Stomach (tissue), 9 donors: ENCODE data around the gene CDRT4. TPM values are rescaled to one million over a fixed set of nuclear protein-coding genes. Genes with fewer than 3 reads are reported as not detected.
A peak's percentile ranks its signal among the peaks of the same experiment; 100 is the strongest.

Experiments used
- DNase-seq, 2 donors: peaks; one replicate each; pipeline versions ENCODE4 v3.0.0 to v3.0.0-alpha.2; 2013 to 2019
- H3K27ac ChIP-seq, 5 donors: fragments of 200-600 bp in 4 of 5; sonication (generic) in 4 of 5; one replicate each; pipeline ENCODE4 v1.5.1; 2013 to 2019; ENCODE audit warnings: mild to moderate bottlenecking in 1 of 5, moderate library complexity in 1 of 5
- H3K27me3 ChIP-seq, 3 donors: fragments of 200-600 bp; sonication (generic); one replicate each; pipeline ENCODE4 v1.5.1; 2017 to 2019; ENCODE audit warnings: mixed run types in 1 of 3
- H3K36me3 ChIP-seq, 4 donors: fragments of 200-600 bp; sonication (generic); 1 replicate in 3 of 4; 2 replicates in 1 of 4; pipeline ENCODE4 v1.5.1; 2016 to 2019
- H3K4me1 ChIP-seq, 4 donors: fragments of 200-600 bp; sonication (generic); one replicate each; pipeline ENCODE4 v1.5.1; 2016 to 2019
- H3K4me3 ChIP-seq, 4 donors: fragments of 200-600 bp; sonication (generic) in 3 of 4; one replicate each; pipeline ENCODE4 v1.5.1; 2016 to 2019; ENCODE audit warnings: mild to moderate bottlenecking in 1 of 4
- H3K9me3 ChIP-seq, 4 donors: fragments of 200-600 bp; sonication (generic); one replicate each; pipeline ENCODE4 v1.5.1; 2016 to 2019
- EP300 ChIP-seq: sonication (generic); formaldehyde crosslinking; IDR thresholded peaks from one replicate; pipeline ENCODE4 v1.6.1; 2017; ENCODE audit warnings: antibody characterized with exemption
- POLR2A ChIP-seq, 4 donors: fragments of 450-650 bp; IDR thresholded peaks; one replicate each; pipeline ENCODE4 v1.6.1; 2016; ENCODE audit warnings: antibody characterized with exemption in 4 of 4, control low read depth in 2 of 4, mild to moderate bottlenecking in 1 of 4, moderate library complexity in 1 of 4
- POLR2AphosphoS5 ChIP-seq, 3 donors: sonication (generic); formaldehyde crosslinking; IDR thresholded peaks; one replicate each; pipeline ENCODE4 v1.6.1; 2016; ENCODE audit warnings: antibody characterized with exemption in 3 of 3
- WGBS, 5 donors: extraction: QIAGEN DNeasy Blood & Tissue Kit in 3 of 5; methylation state at CpG; one replicate each; pipeline versions ENCODE4 v1.1.5 to v1.1.7; 2013 to 2018; 5-methylcytosine and 5-hydroxymethylcytosine counted together
- intact Hi-C: fragments of 100-400 bp; cut with DNase I; formaldehyde crosslinking; loops from one replicate; pipeline ENCODE4 v1.15.1; 2023; ENCODE audit warnings: low total_unique reads
- polyA plus RNA-seq, 3 donors: library from polyadenylated mRNA; stranded (reverse); fragments of 200-250 nt; gene quantifications; one replicate each; pipeline ENCODE4 v1.2.3, GENCODE V29; 2013
- total RNA-seq, 5 donors: library from RNA; depleted of rRNA; stranded (reverse); fragments of >200 nt; gene quantifications; one replicate each; pipeline versions ENCODE4 v1.1.0 to v1.2.3, GENCODE V29; 2014 to 2016
- TF ChIP-seq, protein P1 (sequence below), 7 experiments: fragments of 450-650 bp in 4 of 7; fragments of 200-600 bp in 3 of 7; sonication (generic) in 3 of 7; IDR thresholded peaks; one replicate each; pipeline ENCODE4 v1.5.1; 2016 to 2019; ENCODE audit warnings: antibody characterized with exemption in 7 of 7, control low read depth in 2 of 7, mild to moderate bottlenecking in 1 of 7
- donor health status: healthy with polysubstance abuse.
- donor health status: Bipolar disorder and iron deficiency.
- donor health status: healthy.

The CDRT4 gene
- total and polyA plus RNA-seq, 8 donors: 1.5 to 12.8 (median 4.7) TPM; not detected in 2

DNA sequence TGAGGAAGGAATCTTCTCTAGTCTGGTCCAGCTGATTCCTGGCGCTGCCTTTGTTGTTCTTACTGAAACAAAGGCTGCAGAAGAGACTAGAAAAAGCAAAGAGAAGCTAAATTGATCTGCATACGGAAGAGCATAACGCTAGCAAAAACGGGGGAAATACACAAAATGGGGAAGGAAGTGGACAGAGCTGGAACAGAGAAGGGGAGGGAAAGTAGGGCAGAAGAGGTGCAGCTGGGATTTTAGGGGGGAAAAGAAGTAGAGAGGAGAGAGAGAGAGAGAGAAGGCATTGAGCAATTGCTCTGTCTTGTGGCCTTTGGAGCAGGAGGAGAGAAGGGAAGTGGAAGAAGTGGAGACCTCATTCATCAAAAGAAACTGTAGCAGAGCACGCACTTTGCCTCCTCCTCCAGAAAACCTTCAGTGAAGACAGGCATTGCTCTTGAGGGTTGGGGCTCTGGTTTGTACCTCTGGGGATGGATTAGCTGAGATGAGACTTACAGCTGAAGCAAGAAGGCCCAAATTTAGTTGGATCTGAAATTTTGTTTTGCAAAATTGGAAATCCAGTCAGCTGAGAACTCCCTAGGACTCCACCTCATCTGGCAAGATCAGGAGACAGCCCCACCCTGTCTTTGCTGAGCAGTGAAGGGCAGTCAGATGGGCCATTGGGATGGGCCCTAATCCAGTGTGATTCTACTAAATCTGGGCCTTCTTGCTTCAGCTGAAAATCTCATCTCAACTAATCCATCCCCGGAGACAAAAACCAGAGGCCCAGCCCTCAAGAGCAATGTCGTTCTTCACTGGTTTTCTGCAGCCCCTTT is 55.8 kb downstream of the CDRT4 start:
- intact Hi-C loops: no loop called here
- no peaks in the 10 kb centered on the region for H3K27me3 ChIP-seq
- H3K27ac ChIP-seq: peak overlapping the region in 4 of 5 donors; percentile 78 to 87 (median 82)
- DNase-seq: peak in 1 of 2 donors; percentile 53
- no peak overlapping the region for H3K4me3 ChIP-seq
- H3K4me1 ChIP-seq: peaks cover 0 to 14% (median 5%) of the 10 kb centered on the region in 4 donors
- 59 to 72% (median 64%) methylated on average over 7 of the region's 7 CpGs for WGBS, 5 donors
- no peaks in the 10 kb centered on the region for H3K36me3 ChIP-seq
- no peaks in the 10 kb centered on the region for H3K9me3 ChIP-seq
- TF ChIP-seq EP300 (no peak), POLR2AphosphoS5 (IDR thresholded peaks at IDR 0.05) (no peak), POLR2A (IDR thresholded peaks at IDR 0.05) (no peak)
- TF ChIP-seq, protein P1, sequence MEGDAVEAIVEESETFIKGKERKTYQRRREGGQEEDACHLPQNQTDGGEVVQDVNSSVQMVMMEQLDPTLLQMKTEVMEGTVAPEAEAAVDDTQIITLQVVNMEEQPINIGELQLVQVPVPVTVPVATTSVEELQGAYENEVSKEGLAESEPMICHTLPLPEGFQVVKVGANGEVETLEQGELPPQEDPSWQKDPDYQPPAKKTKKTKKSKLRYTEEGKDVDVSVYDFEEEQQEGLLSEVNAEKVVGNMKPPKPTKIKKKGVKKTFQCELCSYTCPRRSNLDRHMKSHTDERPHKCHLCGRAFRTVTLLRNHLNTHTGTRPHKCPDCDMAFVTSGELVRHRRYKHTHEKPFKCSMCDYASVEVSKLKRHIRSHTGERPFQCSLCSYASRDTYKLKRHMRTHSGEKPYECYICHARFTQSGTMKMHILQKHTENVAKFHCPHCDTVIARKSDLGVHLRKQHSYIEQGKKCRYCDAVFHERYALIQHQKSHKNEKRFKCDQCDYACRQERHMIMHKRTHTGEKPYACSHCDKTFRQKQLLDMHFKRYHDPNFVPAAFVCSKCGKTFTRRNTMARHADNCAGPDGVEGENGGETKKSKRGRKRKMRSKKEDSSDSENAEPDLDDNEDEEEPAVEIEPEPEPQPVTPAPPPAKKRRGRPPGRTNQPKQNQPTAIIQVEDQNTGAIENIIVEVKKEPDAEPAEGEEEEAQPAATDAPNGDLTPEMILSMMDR (IDR thresholded peaks at IDR 0.05): no peak

DNA sequence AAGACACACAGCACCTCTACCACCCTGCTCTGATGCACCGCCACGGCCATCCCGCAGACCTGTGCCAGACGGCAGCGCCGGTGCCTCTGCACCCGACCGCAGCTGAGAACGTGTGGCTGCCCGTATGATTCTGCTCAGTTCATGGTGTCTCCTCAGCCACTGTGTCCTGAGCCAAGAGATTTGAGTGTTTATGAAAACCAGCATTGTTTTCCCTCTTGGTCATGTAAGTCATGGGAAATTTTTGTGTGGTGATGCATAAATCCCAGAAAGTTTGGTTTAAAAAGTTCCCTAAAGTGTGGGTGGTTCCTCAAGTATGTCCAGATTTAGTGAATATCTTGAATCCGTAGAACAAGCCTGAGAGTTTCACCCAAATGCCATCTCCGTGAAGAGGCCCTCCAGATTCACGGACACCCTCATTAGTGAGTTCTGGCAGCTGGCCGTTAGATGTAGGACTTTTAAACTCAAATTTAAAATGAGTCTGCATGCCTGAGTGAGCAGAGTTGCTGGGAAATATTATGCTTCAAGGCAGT is 57.6 kb downstream of the CDRT4 start:
- TF ChIP-seq EP300 (peak; percentile 74), POLR2AphosphoS5 (IDR thresholded peaks at IDR 0.05) (peak; percentile 84 to 95 (median 91)), POLR2A (IDR thresholded peaks at IDR 0.05) (no peak)
- TF ChIP-seq, protein P1 (IDR thresholded peaks at IDR 0.05): no peak
- DNase-seq: peak in 1 of 2 donors; percentile 82
- Histone ChIP-seq H3K4me3 (peak overlapping the region in 2 of 4 donors; percentile 9 to 19), H3K36me3 (no peaks in the 10 kb centered on the region), H3K27ac (peak overlapping the region; percentile 66 to 87 (median 81)), H3K27me3 (no peaks in the 10 kb centered on the region), H3K4me1 (peaks cover 0 to 16% (median 9%) of the 10 kb centered on the region in 4 donors), H3K9me3 (no peaks in the 10 kb centered on the region)
- WGBS, 5 donors: 60 to 75% (median 72%) methylated on average over 14 of the region's 14 CpGs
- intact Hi-C loops: no loop called here

DNA sequence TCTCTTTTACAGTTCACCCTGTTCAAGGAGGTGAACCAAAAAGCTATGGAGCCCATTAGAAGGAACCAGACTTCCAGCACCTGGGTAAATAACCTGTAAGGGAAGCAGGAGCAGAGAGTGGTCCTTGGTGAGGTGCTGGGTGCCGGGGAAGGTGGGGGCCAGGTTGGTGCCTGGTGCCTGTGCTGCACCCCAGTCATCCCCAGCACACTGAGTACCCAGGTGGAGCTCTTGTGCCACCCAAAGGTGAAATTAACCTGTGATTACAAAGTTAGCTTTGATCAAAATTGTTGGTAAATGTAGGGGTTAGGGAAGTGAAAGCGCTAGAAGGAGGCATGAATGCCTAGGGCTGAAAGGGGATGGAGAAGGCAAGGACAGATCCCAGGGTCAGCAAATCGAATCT is 58.6 kb downstream of the CDRT4 start:
- no peak for DNase-seq
- intact Hi-C loops: no loop called here
- Histone ChIP-seq H3K36me3 (no peaks in the 10 kb centered on the region), H3K27ac (peak overlapping the region in 4 of 5 donors; percentile 78 to 87 (median 82)), H3K4me1 (peaks cover 0 to 26% (median 16%) of the 10 kb centered on the region in 4 donors), H3K27me3 (no peaks in the 10 kb centered on the region), H3K9me3 (no peaks in the 10 kb centered on the region), H3K4me3 (no peak overlapping the region)
- WGBS, 5 donors: 83 to 94% (median 87%) methylated on average over 3 of the region's 3 CpGs
- TF ChIP-seq EP300: no peak
- TF ChIP-seq POLR2AphosphoS5 (IDR thresholded peaks at IDR 0.05): no peak

DNA sequence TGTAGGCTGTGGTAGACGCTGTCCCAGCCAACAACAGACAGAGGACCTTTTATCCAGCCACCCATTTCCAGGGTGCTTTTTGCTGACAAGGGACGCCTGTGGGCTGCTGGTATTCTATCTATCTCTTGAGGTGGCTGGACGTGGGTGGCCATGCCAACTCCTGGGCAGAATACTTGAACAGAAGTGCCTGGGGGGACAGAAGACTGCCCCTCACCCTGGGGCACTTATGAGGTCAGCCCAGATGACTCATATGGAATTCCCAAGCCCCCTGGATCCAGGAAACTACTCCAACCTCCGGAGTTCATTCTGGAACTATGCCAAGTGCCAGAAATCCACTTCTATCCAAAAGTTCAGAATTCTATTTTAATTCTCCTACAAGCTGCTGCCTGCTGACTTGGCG is 61.3 kb downstream of the CDRT4 start:
- no peak for DNase-seq
- TF ChIP-seq POLR2A (IDR thresholded peaks at IDR 0.05) (no peak), POLR2AphosphoS5 (IDR thresholded peaks at IDR 0.05) (no peak), EP300 (no peak)
- TF ChIP-seq, protein P1 (IDR thresholded peaks at IDR 0.05): no peak
- H3K9me3 ChIP-seq: no peaks in the 10 kb centered on the region
- H3K4me1 ChIP-seq: peaks cover 0 to 31% (median 19%) of the 10 kb centered on the region in 4 donors
- no peaks in the 10 kb centered on the region for H3K27me3 ChIP-seq
- H3K27ac ChIP-seq: peak overlapping the region in 1 of 5 donors; percentile 73
- WGBS, 5 donors: 64 to 83% (median 80%) methylated on average over 4 to 5 of the region's 5 CpGs
- intact Hi-C loops: no loop called here
- no peak overlapping the region for H3K4me3 ChIP-seq
- H3K36me3 ChIP-seq: no peaks in the 10 kb centered on the region
